HepG2 (cell line): ENCODE results near the gene TRIM54. TPM values are rescaled to one million over a fixed set of nuclear protein-coding genes. Genes with fewer than 3 reads are reported as not detected.

ENCODE experiments used
- ARID2 ChIP-seq: sonication (generic); formaldehyde crosslinking; IDR thresholded peaks from 2 replicates; pipeline ENCODE4 v1.8.1; 2022; ENCODE audit warnings: mild to moderate bottlenecking, missing genetic modification reagents, borderline replicate concordance
- ETS1 ChIP-seq: sonication (generic); formaldehyde crosslinking; IDR thresholded peaks from 2 replicates; pipeline ENCODE4 v1.4.0; 2020; ENCODE audit warnings: missing genetic modification reagents
- EZH2 ChIP-seq: conservative IDR thresholded peaks from 2 replicates; pipeline ENCODE4 v1.6.1; 2012; ENCODE audit warnings: mild to moderate bottlenecking, low read depth, low read length, moderate library complexity
- HOXA9 ChIP-seq: sonication (generic); formaldehyde crosslinking; IDR thresholded peaks from 2 replicates; pipeline ENCODE4 v1.8.1; 2022; ENCODE audit warnings: missing genetic modification reagents, mild to moderate bottlenecking, moderate library complexity, borderline replicate concordance
- IKZF5 ChIP-seq: IDR thresholded peaks from 2 replicates; pipeline ENCODE4 v1.6.1; 2018; ENCODE audit warnings: missing genetic modification reagents, mild to moderate bottlenecking, missing compliant biosample characterization
- IRF1 ChIP-seq: sonication (generic); formaldehyde crosslinking; IDR thresholded peaks from 2 replicates; pipeline ENCODE4 v1.4.0; 2020; ENCODE audit warnings: low read depth, mild to moderate bottlenecking, missing genetic modification reagents
- KLF16 ChIP-seq, 2 experiments: sonication (generic) in 1 of 2; formaldehyde crosslinking in 1 of 2; IDR thresholded peaks; 2 replicates each; pipeline versions ENCODE4 v1.6.1 to v1.8.0; 2016 to 2023; ENCODE audit warnings: missing genetic modification reagents in 2 of 2, missing compliant biosample characterization in 1 of 2
- MATR3 ChIP-seq: sonication (generic); formaldehyde crosslinking; IDR thresholded peaks from 2 replicates; pipeline ENCODE4 v1.4.0; 2020; ENCODE audit warnings: missing genetic modification reagents
- NFKB2 ChIP-seq: sonication (generic); formaldehyde crosslinking; IDR thresholded peaks from 2 replicates; pipeline ENCODE4 v1.4.0; 2020; ENCODE audit warnings: missing genetic modification reagents, borderline replicate concordance
- PRPF4 ChIP-seq: fragments of 200-400 bp; formaldehyde crosslinking; IDR thresholded peaks from 2 replicates; pipeline ENCODE4 v1.6.1; 2016; ENCODE audit warnings: low read length, low read depth; ENCODE audit not compliant: poor library complexity, severe bottlenecking
- ZBTB39 ChIP-seq: sonication (generic); formaldehyde crosslinking; IDR thresholded peaks from 2 replicates; pipeline ENCODE4 v1.5.0; 2020; ENCODE audit warnings: missing genetic modification reagents
- ZBTB49 ChIP-seq: sonication (generic); formaldehyde crosslinking; IDR thresholded peaks from 2 replicates; pipeline ENCODE4 v1.4.0; 2020; ENCODE audit warnings: missing genetic modification reagents, borderline replicate concordance
- ZMYM3 ChIP-seq: sonication (generic); formaldehyde crosslinking; IDR thresholded peaks from 2 replicates; pipeline ENCODE4 v1.5.1; 2020; ENCODE audit warnings: mild to moderate bottlenecking, missing genetic modification reagents
- ZNF124 ChIP-seq: sonication (generic); formaldehyde crosslinking; IDR thresholded peaks from 2 replicates; pipeline ENCODE4 v1.4.0; 2020; ENCODE audit warnings: missing genetic modification reagents
- ZNF501 ChIP-seq: sonication (generic); formaldehyde crosslinking; IDR thresholded peaks from 2 replicates; pipeline ENCODE4 v1.5.1; 2020; ENCODE audit warnings: mild to moderate bottlenecking, moderate library complexity, missing genetic modification reagents
- ZNF512B ChIP-seq: sonication (generic); formaldehyde crosslinking; IDR thresholded peaks from 2 replicates; pipeline ENCODE4 v1.5.1; 2020; ENCODE audit warnings: missing genetic modification reagents, mild to moderate bottlenecking, borderline replicate concordance
- ZNF768 ChIP-seq: sonication (generic); formaldehyde crosslinking; IDR thresholded peaks from 2 replicates; pipeline ENCODE4 v1.4.0; 2020; ENCODE audit warnings: missing genetic modification reagents
- polyA plus RNA-seq, 8 experiments: library from polyadenylated mRNA; depleted of rRNA in 3 of 8; stranded (reverse) in 7 of 8; unstranded in 1 of 8; fragments of >200 nt; fragmentation: Illumina TruSeq in 4 of 8; extraction: Trizol in 4 of 8; gene quantifications; 2 replicates each; pipeline versions ENCODE4 v1.2.1 to v1.2.3, GENCODE V29; 2011 to 2016; ENCODE audit warnings: low read depth in 4 of 8, missing spikeins in 1 of 8, mixed read lengths in 1 of 8; ENCODE audit not compliant: insufficient read depth in 1 of 8
- total RNA-seq, 5 experiments: library from RNA; depleted of rRNA; stranded (reverse); fragments of >200 nt; fragmentation: Illumina TruSeq; extraction: Trizol; gene quantifications; 2 replicates each; pipeline ENCODE4 v1.2.3, GENCODE V29; 2016; ENCODE audit warnings: low read depth in 1 of 5

TRIM54 gene
- total and polyA plus RNA-seq, 2 of the 13 experiments (the other 11 are each of a cell fraction or from before 2014, with no cell fraction given), result 0.07 to 0.13 TPM

GRCh38 chr2:27250652-27251379 is 31.4 kb upstream of the TRIM54 start (continued):
- TF ChIP-seq IRF1 (no peak), ZBTB49 (CRISPR knock-in tag) (no peak), KLF16 (CRISPR knock-in tag; IDR thresholded peaks at IDR 0.05) (no peak), ZNF124 (CRISPR knock-in tag) (no peak), ZNF512B (peak; percentile 21; the same call in 1 of the 2 replicates), ZMYM3 (CRISPR knock-in tag) (0 out of 2 replicates have a peak, but pooled peaks have one; percentile 0), ETS1 (CRISPR knock-in tag) (0 out of 2 replicates have a peak, but pooled peaks have one; percentile 46), ARID2 (no peak), NFKB2 (CRISPR knock-in tag) (no peak), MATR3 (0 out of 2 replicates have a peak, but pooled peaks have one; percentile 38), EZH2 (0 out of 2 replicates have a peak, but pooled peaks have one; percentile 64), IKZF5 (CRISPR knock-in tag) (no peak), HOXA9 (CRISPR knock-in tag) (0 out of 2 replicates have a peak, but pooled peaks have one; percentile 32), PRPF4 (no peak), ZNF768 (CRISPR knock-in tag) (no peak), ZBTB39 (CRISPR knock-in tag) (no peak), ZNF501 (no peak)
